Amniotic epithelial cell (primary cell): ENCODE measurements around the gene LRGUK.
"Not testable (repeated sequence)": the region's sequence is repeated elsewhere in the genome, so short reads cannot be mapped to it uniquely, and the experiment has no call there.

ENCODE experiments used
- DNase-seq: peaks from one replicate; pipeline ENCODE4 v3.0.0-alpha.2; 2010; ENCODE audit warnings: low read depth

LRGUK gene, protein sequence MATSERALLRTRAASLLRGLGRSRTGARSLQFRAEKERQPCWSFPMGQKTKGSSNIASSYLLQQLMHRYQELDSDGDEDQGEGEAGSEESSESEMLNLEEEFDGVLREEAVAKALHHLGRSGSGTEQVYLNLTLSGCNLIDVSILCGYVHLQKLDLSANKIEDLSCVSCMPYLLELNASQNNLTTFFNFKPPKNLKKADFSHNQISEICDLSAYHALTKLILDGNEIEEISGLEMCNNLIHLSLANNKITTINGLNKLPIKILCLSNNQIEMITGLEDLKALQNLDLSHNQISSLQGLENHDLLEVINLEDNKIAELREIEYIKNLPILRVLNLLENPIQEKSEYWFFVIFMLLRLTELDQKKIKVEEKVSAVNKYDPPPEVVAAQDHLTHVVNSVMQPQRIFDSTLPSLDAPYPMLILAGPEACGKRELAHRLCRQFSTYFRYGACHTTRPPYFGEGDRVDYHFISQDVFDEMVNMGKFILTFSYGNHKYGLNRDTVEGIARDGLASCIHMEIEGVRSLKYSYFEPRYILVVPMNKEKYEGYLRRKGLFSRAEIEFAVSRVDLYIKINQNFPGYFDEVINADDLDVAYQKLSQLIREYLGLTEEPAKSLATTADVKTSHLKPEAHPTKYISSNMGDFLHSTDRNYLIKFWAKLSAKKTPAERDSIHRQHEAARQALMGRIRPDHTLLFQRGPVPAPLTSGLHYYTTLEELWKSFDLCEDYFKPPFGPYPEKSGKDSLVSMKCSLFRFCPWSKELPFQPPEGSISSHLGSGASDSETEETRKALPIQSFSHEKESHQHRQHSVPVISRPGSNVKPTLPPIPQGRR

GRCh38 chr7:134126966-134127848 is at the start of gene LRGUK:
Gene LRGUK (plus strand): TSS chr7:134127340. CDS start chr7:134127368, 28 bp downstream.
- peak; percentile 71 for DNase-seq

DNA sequence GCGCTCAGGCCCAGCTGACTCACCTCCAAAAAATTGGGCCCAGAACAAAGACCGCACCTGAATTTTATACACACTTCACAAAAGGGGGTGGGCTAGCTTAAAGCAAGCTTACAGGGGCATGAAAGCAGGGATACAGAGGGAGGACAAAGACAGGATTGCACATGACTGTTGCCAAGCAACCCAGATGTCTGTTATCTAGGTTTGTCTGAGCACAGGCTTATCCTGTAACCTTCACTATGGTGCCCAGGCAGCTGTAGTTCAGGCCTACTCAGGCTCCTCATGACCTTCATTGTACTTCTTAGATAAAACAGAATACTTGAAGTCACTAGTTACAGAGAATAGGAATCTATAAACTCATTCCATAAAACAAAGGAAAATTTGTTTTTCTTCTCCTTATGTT is 49.6 kb upstream of the LRGUK start:
- not testable (repeated sequence) for DNase-seq

DNA sequence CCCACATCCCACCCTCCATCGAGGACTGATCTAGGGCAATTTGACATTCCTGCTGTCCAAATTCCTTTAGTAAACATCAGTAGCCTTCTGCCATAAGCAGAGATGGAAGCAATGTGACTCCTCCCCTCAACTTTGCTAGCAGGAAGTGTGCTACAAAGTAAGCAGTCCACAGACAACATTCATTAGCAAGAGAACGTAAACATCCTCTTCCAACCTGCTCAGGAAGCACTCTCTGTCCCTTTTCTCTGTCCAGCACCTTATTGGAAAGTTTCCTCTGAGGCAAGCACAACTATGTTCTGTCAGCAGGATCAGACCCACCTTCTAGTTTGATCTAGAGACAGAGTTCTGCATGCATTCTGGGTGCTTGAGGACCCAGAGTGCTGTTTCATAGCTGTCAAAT is 48.1 kb upstream of the LRGUK start:
- DNase-seq, result no peak

DNA sequence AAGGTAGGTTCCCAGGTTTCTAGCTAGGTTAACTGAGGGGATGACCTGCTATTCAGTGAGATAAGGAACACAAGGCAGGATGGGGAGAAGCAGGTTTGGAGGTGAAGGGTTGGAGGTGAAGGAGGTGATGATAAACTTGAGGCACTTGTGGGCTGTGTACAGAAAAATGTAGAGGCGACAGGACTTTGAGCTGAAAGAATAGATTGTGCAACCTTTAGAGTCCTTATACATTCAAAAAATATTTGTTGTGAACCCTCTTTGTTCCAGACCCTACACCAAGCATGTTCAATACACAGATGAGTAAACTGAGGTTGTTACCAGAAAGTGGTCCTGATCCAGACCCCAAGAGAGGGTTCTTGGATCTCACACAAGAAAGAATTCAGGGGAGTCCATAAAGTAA is 45.4 kb upstream of the LRGUK start:
- DNase-seq, result no peak

GRCh38 chr7:134083766-134084487 is 43.2 kb upstream of the LRGUK start:
- DNase-seq, result no peak

DNA sequence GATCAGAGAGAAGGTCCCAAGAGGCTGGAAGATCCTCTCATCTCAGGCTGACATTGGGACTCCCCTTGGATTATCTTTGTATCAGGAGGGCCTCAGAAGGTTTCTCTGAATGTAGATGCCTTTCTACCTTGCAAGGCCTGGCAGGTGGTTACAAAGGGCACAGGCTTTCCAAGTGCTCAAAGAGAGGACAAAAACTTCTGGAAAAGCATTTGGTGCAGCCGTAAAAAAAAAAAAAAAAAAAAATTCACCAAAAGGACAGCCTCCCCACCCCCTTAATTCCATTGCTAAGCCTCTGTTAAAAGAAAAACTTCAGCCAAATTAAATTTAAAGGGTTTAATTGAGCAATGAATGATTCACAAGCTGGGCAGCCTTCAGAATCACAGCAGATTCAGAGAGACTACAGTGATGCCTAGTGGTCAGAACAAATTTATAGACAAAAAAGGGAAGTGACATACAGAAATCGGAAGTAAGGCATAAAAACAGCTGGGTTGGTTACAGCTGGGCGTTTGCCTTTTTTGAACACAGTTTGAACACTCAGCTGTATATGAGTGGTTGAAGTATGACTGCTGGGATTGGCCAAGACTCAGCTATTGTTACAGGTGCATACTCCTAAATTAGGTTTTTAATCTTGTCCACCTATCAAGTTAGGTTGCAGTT is 42.5 kb upstream of the LRGUK start:
- DNase-seq, result no peak

- no peak for DNase-seq
Measured at GRCh38 chr7:134085311-134085710, 41.8 kb upstream of the LRGUK start.

GRCh38 chr7:134086998-134087735 is 40.0 kb upstream of the LRGUK start:
- no peak for DNase-seq

DNA sequence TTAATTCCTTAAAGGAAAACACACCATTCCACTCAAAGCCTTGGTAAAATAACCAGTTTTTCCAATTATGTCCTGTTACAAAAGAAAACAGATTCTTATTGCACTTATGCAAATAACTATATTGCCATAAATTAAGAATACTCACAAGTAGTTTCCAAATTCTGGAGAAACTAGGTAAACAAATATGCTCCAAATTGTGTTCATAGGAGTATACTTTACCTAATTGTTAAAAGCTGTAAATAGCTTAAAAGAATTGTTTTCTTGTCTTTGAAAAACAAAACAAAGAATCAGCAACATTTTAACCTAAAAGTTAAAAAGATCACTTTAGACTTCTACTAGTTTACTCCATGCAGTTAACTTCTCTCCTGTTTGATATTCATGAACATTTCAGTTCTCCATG is 38.9 kb upstream of the LRGUK start:
- DNase-seq, result no peak

DNA sequence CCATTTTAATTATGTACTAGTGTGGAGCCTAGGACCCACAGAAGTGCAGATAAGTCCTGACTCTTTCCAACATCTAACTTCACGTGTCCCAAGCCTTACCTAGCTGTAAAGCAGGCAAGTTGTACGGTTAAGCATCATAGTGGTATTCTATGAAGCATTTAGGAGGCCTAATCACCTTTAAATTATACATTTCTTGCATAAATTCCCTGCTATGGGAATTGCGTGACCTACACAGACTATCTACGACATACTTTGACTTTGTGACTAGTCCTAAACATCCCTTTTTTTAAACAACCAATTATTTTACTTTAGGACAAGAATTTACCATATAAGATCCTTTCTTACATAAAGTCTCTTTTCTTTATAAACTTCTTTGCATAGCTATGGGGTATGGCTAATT is 37.7 kb upstream of the LRGUK start:
- DNase-seq, result no peak

GRCh38 chr7:134098072-134098471 is 29.1 kb upstream of the LRGUK start:
- no peak for DNase-seq

GRCh38 chr7:134101716-134102115 is 25.4 kb upstream of the LRGUK start:
- no peak for DNase-seq

DNA sequence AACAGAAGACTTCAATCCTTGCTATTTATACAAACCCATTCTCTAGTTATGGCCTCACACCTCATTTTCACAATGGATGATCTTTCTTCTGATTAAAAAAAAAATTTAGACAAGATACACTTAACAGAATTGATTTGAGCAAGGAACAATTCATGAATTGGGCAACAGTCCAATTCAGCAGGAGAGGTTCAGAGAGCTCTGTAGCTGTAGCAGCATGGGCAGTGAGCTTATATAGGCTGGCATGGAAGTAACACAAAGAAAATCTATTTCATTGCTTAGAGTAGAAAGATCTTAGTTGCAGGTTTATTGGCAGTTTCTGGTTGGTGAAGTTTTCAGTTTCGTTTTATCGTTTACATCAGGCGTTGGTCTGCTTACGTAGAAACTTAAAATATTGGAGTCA is 23.0 kb upstream of the LRGUK start:
- DNase-seq, result no peak

DNA sequence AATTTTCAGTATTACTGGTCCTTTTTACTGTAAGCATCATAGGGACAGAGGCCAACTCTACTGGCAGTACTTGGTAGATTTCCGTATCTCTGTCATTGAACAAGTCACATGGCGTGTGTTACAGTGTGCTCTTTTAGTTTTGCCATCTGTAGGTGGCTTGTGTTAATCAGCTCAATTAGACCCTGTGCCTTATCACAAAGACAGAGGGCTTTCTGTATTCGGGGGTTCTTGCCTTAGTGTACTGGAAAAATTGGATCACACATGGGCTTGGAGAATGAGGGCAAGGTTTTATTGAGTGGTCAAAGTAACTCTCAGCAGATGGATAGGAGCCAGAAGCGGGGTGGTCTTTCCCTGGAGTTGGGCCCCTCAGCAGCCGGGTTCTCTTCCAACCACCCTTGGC is 21.3 kb upstream of the LRGUK start:
- no peak for DNase-seq

DNA sequence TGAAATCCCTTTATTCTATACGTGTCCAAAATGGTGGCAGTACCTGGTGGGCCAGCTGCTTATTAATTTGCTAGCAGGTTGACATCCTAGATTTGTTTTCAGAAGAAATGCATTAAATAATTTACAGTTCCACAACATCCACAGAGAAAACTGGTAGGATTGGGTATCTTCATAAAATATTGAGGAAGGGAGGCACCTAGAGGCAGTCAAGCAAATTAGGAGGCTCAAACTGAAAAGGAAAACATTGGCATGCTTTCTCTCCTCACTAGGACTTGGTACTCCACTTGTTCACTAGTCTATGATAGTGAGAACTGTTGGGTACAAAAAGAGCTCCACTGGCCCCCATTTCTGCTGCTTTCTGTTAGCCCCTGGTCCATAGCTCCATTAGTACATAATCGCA is 18.3 kb upstream of the LRGUK start:
- DNase-seq, result no peak

DNA sequence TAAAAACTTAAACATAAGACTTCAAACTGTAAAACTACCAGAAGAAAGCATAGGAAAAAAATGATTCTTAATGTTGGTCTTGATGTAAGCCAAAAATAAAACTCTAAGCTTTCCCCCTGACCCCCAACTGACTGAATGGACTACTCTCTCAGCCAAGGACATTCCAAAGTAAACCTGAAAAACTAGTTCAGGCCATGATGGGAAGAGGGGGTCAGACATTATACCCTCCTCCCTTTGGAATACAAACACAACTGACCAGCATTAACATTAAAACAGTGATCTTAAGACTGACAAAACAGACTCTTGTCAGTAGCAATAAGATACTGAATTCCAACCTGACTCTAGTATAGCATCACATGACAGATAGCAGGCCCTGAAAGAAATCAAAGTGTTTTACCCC is 13.5 kb upstream of the LRGUK start:
- no peak for DNase-seq

GRCh38 chr7:134114992-134115391 is 12.1 kb upstream of the LRGUK start:
- no peak for DNase-seq

DNA sequence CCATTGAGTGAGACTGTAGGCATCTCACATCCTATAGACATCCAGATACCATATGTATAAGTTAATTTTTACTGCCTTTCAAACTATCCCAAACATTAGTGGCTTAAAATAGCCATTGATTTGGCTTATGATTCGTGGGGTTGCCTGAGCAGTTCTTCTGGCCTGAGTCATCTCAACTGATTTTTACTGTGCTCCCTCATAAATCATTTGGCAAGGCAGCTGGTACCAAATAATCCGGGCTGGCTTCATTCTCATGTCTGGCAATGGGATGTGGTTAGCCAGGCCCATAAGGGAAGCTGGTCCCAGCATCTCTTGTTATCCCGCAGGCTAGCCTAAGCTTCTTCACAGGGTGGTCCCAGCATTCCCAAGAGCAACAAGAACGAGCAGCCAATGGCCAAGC is 6.7 kb upstream of the LRGUK start:
- no peak for DNase-seq

GRCh38 chr7:134121632-134122139 is 5.5 kb upstream of the LRGUK start:
- DNase-seq, result no peak

DNA sequence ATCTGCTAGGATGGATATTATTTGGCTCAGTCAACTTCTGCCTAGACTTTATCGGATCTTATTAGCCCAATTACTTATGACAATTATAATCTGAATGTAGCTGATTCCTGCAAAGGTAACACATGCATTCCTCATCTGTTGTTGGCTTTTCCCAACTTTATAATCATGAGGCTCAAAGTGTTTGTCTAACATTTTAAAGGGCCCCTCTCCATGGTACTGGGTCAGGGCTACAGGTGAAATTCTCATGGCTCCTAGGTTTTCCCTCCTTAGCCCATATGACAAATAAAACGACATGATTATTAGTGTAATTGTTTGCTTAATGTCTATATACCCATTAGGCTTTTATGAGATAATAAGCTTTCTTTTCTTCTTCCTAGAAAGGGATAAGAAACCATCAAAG is 4.2 kb upstream of the LRGUK start:
- DNase-seq, result no peak
